DLD1 (cell line): ENCODE results near the gene SYT10.
"Not testable (repeated sequence)": the region's sequence is repeated elsewhere in the genome, so short reads cannot be mapped to it uniquely, and the experiment has no call there.

Experiments used
- in situ Hi-C: cut with HindIII; loops from 2 replicates; pipeline ENCODE4 v1.10.0; 2017; ENCODE audit warnings: low sequenced_read_pairs

The SYT10 gene

DNA sequence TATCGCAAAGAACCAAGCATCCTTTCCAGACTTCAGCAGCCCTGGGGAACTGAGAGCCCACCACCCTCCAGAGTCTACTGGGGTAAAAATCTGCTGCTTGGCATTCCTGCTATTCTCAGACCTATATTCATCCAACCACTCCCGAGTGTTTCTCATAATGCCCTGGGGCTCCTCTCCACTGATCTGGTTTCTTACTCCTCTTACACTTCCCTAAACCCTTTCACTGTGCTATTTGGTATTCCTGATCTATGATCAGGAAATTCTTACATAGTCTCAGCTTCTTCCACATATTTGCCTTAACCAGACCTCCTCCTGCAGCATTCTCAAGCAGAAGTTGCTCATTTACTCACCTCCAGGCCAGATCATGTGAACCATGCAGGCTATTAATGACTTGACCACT is 82.4 kb downstream of the SYT10 start:
- in situ Hi-C loops = no loop called here

- in situ Hi-C loops = no loop called here
Measured at GRCh38 chr12:33349791-33350190, 89.8 kb downstream of the SYT10 start.

- in situ Hi-C loops = not testable (repeated sequence)
Measured at GRCh38 chr12:33331961-33332398, 107.6 kb downstream of the SYT10 start.

GRCh38 chr12:33330940-33331339 is 108.7 kb downstream of the SYT10 start:
- in situ Hi-C loops = no loop called here
